Endothelial cell of umbilical vein (primary cell): ENCODE data around the gene MAST1. TPM values are rescaled to one million over a fixed set of nuclear protein-coding genes. Genes with fewer than 3 reads are reported as not detected.

Source experiments
- BruUV-seq: library from RNA; stranded (reverse); fragments of 400-500 nt; replicated peaks from 2 replicates; lab custom pipeline; 2021; lab: Mats Ljungman, UMichigan
- CTCF ChIA-PET: fragments of 300-600, 350-600 bp; sonication (Branson Sonifier 250); formaldehyde crosslinking; loops from one replicate; lab custom pipeline; 2021; ENCODE audit warnings: antibody characterized with exemption, inconsistent platforms; lab: Charles Lee
- POLR2A ChIA-PET: fragments of 300-600, 350-600 bp; sonication (Branson Sonifier 250); formaldehyde crosslinking; loops from one replicate; lab custom pipeline; 2021; ENCODE audit warnings: antibody characterized with exemption, inconsistent platforms; lab: Charles Lee
- DNase-seq: peaks from one replicate; pipeline ENCODE4 v3.0.0-alpha.2; 2011; ENCODE audit warnings: low read depth, low spot score
- FAIRE-seq: peaks from 2 replicates; lab custom pipeline; 2011; peaks lifted over from hg19 to GRCh38; lab: Jason Lieb, UNC
- H2AFZ ChIP-seq: 2 replicates; pipeline ENCODE4 v1.6.0; 2012; ENCODE audit warnings: low read depth, low read length, control low read depth, inconsistent platforms
- H3K27ac ChIP-seq: 2 replicates; pipeline ENCODE4 v1.5.1; 2011; ENCODE audit warnings: low read depth, mild to moderate bottlenecking, control low read depth, low read length, moderate library complexity; ENCODE audit not compliant: insufficient read depth
- H3K27me3 ChIP-seq, 2 experiments: 2 replicates each; pipeline versions ENCODE4 v1.6.0 to v1.6.1; 2011; ENCODE audit warnings: low read length in 2 of 2, mixed read lengths in 1 of 2; ENCODE audit not compliant: control insufficient read depth in 2 of 2, insufficient read depth in 2 of 2
- H3K36me3 ChIP-seq, 2 experiments: 2 replicates in 1 of 2; 3 replicates in 1 of 2; pipeline ENCODE4 v1.5.1; 2011; ENCODE audit warnings: low read length in 2 of 2, mild to moderate bottlenecking in 1 of 2, moderate library complexity in 1 of 2; ENCODE audit not compliant: control insufficient read depth in 2 of 2, insufficient read depth in 2 of 2; ENCODE audit errors: extremely low read depth in 1 of 2
- H3K4me1 ChIP-seq: 3 replicates; pipeline ENCODE4 v1.5.1; 2011; ENCODE audit warnings: mild to moderate bottlenecking, low read length; ENCODE audit not compliant: control insufficient read depth, insufficient read depth; ENCODE audit errors: extremely low read depth
- H3K4me2 ChIP-seq: 2 replicates; pipeline ENCODE4 v1.6.1; 2011; ENCODE audit warnings: low read length, control low read depth, mixed read lengths; ENCODE audit not compliant: insufficient read depth
- H3K4me3 ChIP-seq, 3 experiments: fragments of 200-600 bp in 1 of 3; sonication (generic), shearing (Covaris generic) in 1 of 3; replicated peaks in 1 of 3; 2 replicates each; pipeline ENCODE4 v1.5.1; 2011 to 2016; ENCODE audit warnings: control low read depth in 3 of 3, low read length in 3 of 3, mild to moderate bottlenecking in 2 of 3, inconsistent platforms in 1 of 3, low read depth in 1 of 3, moderate library complexity in 1 of 3; ENCODE audit not compliant: insufficient read depth in 1 of 3
- H3K79me2 ChIP-seq: 2 replicates; pipeline ENCODE4 v1.6.0; 2012; ENCODE audit warnings: low read length, inconsistent platforms; ENCODE audit not compliant: control insufficient read depth, insufficient read depth
- H3K9ac ChIP-seq: replicated peaks from 2 replicates; pipeline ENCODE3; 2011; ENCODE audit warnings: low read length, control low read depth; ENCODE audit not compliant: insufficient read depth; ENCODE audit errors: extremely low read depth
- H3K9me1 ChIP-seq: replicated peaks from 3 replicates; pipeline ENCODE4 v1.6.0; 2011; ENCODE audit warnings: mild to moderate bottlenecking, low read length; ENCODE audit not compliant: control insufficient read depth, insufficient read depth; ENCODE audit errors: extremely low read depth
- H3K9me3 ChIP-seq: replicated peaks from 2 replicates; pipeline ENCODE4 v1.5.1; 2012; ENCODE audit warnings: low read length, inconsistent platforms; ENCODE audit not compliant: control insufficient read depth, insufficient read depth
- H4K20me1 ChIP-seq: replicated peaks from 2 replicates; pipeline ENCODE3; 2011; ENCODE audit warnings: mild to moderate bottlenecking, low read length; ENCODE audit not compliant: control insufficient read depth, insufficient read depth; ENCODE audit errors: extremely low read depth
- FOS ChIP-seq: IDR thresholded peaks from 2 replicates; pipeline ENCODE4 v1.6.1; 2011; ENCODE audit warnings: mild to moderate bottlenecking, low read length, moderate library complexity, borderline replicate concordance; ENCODE audit not compliant: insufficient read depth
- GATA2 ChIP-seq: IDR thresholded peaks from 2 replicates; pipeline ENCODE4 v1.7.0; 2011; ENCODE audit warnings: low read depth, mild to moderate bottlenecking, moderate library complexity, mixed read lengths, low read length; ENCODE audit not compliant: insufficient read length, insufficient read depth
- MYC ChIP-seq: IDR thresholded peaks from one replicate; pipeline ENCODE4 v1.6.1; 2011; ENCODE audit warnings: mild to moderate bottlenecking, low read depth, low read length
- POLR2A ChIP-seq: IDR thresholded peaks from 2 replicates; pipeline ENCODE4 v1.6.1; 2012; ENCODE audit warnings: low read depth, mild to moderate bottlenecking, control low read depth, low read length
- dilution Hi-C: fragments of 300-500 bp; cut with MboI; formaldehyde crosslinking; loops from one replicate; pipeline ENCODE4 v1.15.0; 2019; ENCODE audit warnings: low sequenced_read_pairs; ENCODE audit not compliant: extremely low pct_ligation_motif_present
- intact Hi-C: fragments of 100-400 bp; cut with micrococcal nuclease; formaldehyde crosslinking; loops from one replicate; pipeline ENCODE4 v1.10.0; 2022
- polyA plus RNA-seq, 4 experiments: library from polyadenylated mRNA; depleted of rRNA in 3 of 4; stranded (reverse) in 3 of 4; unstranded in 1 of 4; fragments of >200 nt; gene quantifications; 2 replicates each; pipeline versions ENCODE4 v1.2.1 to v1.2.3, GENCODE V29; 2011 to 2012; ENCODE audit warnings: missing spikeins in 1 of 4
- total RNA-seq: library from RNA; stranded (reverse); gene quantifications from 2 replicates; pipeline ENCODE4 v1.2.3, GENCODE V29; 2021
- TF ChIP-seq, protein P1 (sequence below), 2 donors: IDR thresholded peaks; 1 replicate in 1 of 2; 2 replicates in 1 of 2; pipeline ENCODE4 v1.5.1; 2011; ENCODE audit warnings: low read length in 2 of 2, mild to moderate bottlenecking in 2 of 2, moderate library complexity in 2 of 2, control low read depth in 1 of 2, inconsistent platforms in 1 of 2, low read depth in 1 of 2; ENCODE audit not compliant: insufficient read depth in 1 of 2; ENCODE audit errors: extremely low read depth in 1 of 2
- TF ChIP-seq, protein P2 (sequence below): IDR thresholded peaks from 2 replicates; pipeline ENCODE4 v1.6.1; 2011; ENCODE audit not compliant: insufficient read depth, insufficient read length

The MAST1 gene
- total and polyA plus RNA-seq, 2 donors (not counting 3 experiments of a cell fraction or from before 2014, with no cell fraction given), result 0.13 to 0.46 TPM

DNA sequence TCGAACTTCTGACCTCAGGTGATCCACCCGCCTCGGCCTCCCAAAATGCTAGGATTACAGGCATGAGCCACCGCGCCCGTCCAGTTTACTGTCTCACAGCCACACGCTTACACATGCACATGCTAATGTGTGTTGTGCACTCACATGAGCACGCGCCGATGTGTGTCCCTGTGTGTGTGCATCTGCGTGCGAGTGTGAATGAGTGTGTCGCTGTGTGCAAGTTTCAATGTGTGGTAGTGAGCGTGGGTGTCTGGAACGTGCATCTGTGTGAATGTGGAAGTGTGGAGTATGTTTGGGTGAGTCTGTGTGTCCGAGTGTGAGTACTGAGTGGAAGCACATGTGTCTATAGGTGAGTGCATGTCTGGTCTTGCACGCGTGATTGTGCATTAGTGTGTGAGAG, 4.2 kb downstream of the MAST1 start:
- ChIA-PET POLR2A (no interaction called here), CTCF (no interaction called here)
- intact Hi-C loops (no loop called here), dilution Hi-C loops (no loop called here)
- H3K4me3 ChIP-seq, result no peak overlapping the region
- H2AFZ ChIP-seq, result no peak overlapping the region
- H4K20me1 ChIP-seq, result no peaks in the 10 kb centered on the region
- H3K27ac ChIP-seq, result no peak overlapping the region
- H3K36me3 ChIP-seq, result no peaks in the 10 kb centered on the region
- no TSS peak for BruUV-seq
- DNase-seq (no peak), FAIRE-seq (no peak)
- H3K4me2 ChIP-seq, result no peak overlapping the region
- no peaks in the 10 kb centered on the region for H3K9me3 ChIP-seq
- H3K79me2 ChIP-seq, result no peaks in the 10 kb centered on the region
- peaks cover 22 to 29% of the 10 kb centered on the region in 2 experiments for H3K27me3 ChIP-seq
- H3K9me1 ChIP-seq, result no peaks in the 10 kb centered on the region
- no peaks in the 10 kb centered on the region for H3K4me1 ChIP-seq
- H3K9ac ChIP-seq, result no peak overlapping the region
- TF ChIP-seq, protein P1, sequence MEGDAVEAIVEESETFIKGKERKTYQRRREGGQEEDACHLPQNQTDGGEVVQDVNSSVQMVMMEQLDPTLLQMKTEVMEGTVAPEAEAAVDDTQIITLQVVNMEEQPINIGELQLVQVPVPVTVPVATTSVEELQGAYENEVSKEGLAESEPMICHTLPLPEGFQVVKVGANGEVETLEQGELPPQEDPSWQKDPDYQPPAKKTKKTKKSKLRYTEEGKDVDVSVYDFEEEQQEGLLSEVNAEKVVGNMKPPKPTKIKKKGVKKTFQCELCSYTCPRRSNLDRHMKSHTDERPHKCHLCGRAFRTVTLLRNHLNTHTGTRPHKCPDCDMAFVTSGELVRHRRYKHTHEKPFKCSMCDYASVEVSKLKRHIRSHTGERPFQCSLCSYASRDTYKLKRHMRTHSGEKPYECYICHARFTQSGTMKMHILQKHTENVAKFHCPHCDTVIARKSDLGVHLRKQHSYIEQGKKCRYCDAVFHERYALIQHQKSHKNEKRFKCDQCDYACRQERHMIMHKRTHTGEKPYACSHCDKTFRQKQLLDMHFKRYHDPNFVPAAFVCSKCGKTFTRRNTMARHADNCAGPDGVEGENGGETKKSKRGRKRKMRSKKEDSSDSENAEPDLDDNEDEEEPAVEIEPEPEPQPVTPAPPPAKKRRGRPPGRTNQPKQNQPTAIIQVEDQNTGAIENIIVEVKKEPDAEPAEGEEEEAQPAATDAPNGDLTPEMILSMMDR (IDR thresholded peaks at IDR 0.05; ENCODE audit: extremely low read depth in 1 of 2, insufficient read depth in 1 of 2, low read depth in 1 of 2, low read length in 2 of 2), result no peak
- TF ChIP-seq, protein P2, sequence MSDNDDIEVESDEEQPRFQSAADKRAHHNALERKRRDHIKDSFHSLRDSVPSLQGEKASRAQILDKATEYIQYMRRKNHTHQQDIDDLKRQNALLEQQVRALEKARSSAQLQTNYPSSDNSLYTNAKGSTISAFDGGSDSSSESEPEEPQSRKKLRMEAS, result no peak
- TF ChIP-seq POLR2A (no peak), GATA2 (no peak), MYC (no peak), FOS (no peak)
